GM19351 (cell line): ENCODE data around the gene NSUN3.
"Not testable (repeated sequence)": the region's sequence is repeated elsewhere in the genome, so short reads cannot be mapped to it uniquely, and the experiment has no call there.

Experiments used
- ATAC-seq: cut with Tn5 transposase; IDR thresholded peaks from one replicate; pipeline ENCODE4 v1.9.1; 2021; ENCODE audit warnings: mild to moderate bottlenecking, moderate library complexity; ENCODE audit not compliant: unreplicated experiment

Gene NSUN3

DNA sequence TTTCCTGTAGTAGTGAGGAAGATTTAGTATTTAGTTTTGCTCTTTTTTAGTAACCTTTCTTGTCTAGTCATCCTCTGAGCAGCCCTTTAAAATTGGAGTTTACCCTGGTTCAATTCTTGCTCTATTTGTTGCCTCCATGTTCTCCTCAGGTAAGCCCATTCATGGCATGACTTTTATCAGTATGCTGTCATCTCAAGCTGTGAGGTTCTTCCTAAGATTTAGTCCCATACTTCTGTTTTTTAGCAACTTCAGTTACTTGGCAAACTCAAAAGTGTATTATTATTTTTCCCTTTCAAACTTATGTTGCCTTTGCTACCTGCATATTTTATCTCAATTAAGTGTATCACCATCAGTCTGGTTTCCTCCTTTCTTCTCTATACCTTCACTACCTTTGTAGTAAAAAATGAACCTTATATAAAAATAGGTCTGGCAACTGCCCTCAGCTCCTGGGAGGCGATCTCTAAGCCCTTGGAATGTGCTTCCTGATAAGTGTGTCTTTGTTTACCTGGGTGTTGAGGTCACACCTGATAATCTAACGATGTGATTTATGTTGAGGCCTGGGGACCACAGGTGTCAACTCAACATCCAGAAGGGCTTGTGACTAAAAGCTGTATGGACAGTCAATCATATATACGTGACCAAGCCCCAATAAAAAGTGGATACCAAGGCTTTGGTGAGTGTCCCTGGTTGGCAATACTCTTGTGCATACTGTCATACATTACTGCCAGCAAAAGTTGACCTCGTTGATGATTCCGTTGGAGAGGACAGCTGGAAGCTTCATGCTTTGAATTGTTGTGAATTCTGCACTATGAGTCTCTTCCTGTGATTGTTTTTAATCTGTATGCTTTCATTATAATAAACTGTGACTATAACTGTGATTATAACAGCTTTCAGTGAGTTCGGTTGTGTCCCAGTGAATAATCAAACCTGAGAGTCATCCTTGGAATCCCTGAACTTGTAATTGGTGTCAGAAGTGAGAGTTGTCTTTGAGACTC, 3.9 kb downstream of the NSUN3 start:
- ATAC-seq: no peak

DNA sequence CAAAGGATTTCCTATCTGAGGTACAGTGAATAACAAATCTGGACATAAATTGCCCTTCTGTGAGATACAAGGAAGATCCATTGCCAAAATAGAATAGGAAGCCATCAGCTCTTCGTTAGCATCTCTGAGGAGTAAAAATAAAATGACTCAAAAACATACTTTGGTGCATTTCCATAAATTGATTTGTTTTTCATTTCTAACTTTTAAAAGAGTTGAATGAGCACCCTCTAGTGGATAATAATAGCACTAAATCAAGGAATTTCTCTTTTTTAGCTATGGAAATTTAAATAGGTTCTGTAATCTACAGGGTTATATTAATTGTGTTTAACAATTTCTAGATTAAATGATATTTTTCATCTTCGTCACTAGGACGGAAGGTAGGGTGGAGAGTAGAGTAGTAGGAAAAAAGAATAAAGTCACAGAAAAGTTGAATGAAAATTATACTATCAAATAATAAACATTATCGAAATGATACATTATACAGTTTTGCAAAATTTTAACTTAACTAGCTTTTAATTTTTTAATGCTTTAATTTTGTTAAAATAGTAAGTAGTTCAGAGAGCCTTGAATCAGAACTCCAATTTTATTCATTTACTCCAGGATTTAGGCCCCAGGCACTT, 6.4 kb downstream of the NSUN3 start:
- ATAC-seq: no peak

DNA sequence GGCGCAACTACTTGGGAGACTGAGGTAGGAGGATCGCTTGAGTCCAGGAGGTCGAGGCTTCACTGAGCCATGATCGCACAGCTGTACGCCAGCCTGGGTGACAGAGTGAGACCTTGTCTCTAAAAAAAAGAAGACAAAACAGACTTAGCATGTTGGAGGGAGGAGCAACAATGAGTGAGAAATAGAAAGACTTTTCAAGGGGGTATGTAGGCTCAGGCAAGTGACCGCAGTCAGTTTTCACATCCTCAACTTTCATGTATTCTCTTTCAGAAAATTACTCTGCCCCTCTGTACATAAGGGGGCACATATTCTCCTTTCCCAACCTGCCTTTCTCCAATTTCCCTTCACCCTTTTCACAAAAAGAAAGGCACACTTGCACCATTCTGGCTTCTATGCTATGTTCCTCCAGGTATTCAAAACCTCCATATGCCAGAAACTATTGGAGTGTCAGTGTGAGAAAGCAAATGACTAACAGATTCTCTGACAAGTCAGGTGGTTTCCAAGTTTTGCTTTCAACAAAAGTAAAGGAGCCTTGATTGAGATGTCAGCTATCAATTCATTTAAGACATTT, 7.6 kb downstream of the NSUN3 start:
- peak; percentile 83 for ATAC-seq

DNA sequence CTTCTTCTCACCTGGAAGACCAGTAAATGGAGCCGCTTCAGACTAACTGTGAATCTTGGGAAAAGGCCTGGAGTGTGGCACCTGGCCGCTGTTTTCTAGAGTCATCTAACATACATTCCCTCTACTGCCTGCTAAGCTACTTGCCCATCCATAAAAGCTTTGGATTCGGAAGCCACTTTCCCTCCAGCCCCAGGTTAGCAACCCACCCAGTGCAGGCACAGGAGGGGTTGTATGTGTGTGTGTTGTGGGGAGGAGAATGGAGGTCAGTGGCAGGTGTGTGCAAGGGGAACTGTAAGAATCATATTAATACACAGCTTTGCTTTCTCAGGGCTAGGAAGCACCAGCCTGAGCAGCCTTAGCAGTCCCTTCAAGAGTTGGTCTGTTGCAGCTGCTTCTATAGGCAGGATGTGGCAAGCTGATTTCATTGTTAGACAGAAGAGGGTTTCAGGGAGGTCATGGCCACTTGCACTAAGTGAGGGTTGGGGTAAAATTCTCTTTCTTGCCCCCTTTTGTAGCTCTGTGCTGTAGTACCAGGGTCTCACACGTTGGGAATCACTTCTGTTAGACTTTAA, 8.9 kb downstream of the NSUN3 start:
- peak; percentile 71 for ATAC-seq

DNA sequence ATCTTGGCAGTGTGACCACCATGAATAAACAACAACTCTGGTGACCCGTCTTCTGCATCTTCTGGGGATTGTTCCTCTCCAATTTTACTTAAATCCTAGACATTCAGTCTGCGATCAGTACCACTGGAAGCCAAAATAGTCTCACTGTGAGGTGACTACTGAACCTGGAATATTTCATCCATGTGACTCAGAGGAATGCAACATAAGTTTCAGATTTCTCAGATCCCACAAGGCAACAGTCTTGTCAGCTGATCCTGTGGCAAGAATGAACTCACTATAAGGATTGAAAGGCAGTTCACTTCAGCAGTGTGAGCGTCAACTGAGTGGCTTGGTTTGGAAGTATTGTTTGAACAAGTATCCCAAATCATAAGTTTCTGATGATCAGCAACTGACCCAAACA, 13.2 kb downstream of the NSUN3 start:
- no peak for ATAC-seq

DNA sequence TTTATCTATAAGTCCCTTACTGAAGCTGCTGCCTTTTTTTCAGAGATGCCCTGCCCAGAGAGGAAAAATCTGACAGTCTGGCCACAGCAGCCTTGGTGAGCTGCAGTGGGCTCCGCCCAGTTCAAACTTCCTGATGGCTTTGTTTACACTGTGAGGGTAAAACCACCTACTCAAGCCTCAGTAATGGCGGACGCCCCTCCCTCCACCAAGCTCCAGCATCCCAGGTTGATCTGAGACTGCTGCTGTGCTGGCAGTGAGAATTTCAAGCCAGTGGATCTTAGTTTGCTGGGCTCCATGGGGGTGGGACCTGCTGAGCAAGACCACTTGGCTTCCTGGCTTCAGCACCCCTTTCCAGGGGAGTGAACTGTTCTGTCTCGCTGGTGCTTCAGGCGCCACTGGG, 17.7 kb downstream of the NSUN3 start:
- not testable (repeated sequence) for ATAC-seq

DNA sequence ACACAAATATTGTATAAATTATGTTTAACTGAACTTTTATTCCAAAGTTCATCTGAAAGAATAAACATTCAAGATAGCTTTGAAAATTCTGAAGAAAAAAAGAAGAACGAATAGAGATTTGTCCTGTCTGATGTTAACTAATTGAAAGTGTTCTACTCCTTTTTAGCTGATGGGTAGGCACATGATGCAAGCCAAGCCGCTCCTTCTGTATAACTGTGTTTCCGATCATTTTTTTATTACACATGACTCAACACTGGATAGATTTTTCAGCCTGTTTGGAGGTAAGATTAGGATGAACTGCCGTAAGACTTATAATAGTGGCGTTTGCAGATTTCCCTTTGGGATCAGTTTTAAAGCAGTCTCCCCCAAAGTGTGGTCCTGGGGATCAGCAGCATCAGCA, 19.0 kb downstream of the NSUN3 start:
- no peak for ATAC-seq

DNA sequence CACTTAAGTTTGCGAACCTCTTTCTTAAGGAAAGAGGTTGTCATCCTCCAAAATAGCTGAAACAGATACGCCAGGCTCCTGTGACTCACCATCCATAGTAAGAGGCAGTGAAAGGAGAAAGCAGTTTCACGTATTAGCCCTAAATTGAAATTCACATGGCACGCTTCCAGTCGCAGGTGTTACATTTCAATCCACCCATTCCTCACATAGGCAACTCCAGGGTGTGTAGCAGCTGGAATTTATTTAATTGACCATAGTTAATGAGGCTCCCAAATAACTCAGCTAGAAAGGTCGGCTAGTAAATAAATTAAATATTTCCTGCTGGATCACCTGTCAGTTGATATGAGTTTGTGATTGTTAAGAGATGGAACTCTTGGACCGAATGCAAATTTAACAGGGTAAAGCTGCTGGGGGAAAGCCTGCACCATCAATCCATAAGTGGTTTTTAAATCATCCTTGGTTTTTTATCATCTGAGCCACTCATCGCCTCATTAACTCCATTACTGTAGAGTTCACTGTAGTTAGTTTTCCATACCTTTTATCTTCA, 19.6 kb downstream of the NSUN3 start:
- ATAC-seq: no peak

DNA sequence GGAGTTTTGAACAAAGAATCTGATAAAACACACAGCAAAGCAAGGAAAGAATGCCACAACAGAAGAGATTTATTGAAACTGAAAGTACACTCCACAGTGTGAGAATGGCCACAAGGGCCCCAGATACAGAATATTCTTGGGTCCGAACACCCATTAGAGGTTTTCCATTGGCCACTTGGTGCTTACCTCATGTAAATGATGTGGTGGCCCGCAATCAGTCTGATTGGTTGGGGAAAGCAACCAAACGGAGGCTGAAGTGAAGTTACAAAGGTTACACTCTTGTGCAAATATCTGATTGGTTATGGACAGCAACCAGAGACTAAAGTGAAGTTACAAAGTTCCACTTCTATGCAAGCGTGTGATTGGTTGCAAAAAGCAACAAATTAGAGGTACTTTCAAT, 20.4 kb downstream of the NSUN3 start:
- peak; percentile 74 for ATAC-seq

DNA sequence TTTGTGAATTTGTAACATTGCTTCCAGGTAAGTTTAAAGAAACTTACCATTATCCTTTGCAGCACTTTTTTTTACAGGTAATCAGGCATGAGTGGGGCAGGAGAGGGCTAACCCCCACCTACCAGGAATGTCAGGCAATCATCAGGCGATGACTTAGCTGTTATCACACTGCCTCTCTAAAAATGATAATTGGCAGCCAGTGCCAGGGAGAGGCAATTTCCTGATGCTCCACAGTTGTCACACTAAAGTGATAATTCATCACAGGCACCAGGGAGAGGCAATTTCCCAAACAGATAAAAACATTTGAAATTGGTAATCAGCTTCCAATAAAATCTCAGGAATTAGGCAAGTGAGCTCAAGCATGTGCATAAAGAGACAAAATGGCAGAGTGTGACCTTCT, 26.3 kb downstream of the NSUN3 start:
- ATAC-seq: no peak

DNA sequence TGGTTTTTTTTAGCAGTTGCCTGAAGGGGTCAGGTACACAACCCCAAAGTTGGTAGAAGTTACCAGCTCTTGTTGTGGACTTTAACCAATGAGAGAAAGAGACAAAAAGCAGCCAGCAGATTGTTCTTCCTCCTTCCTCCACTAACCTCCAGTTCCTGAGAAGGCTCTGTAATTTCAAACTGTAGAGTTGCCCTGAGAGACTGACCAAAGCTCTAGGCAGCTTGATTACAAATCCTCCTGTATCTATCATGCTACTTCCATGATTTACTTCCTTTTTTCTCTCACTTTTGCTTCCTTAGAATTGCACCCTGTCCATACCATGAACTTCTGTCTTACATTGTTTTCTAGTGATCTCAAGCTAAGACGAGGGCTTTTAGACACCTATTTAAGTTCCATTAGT, 29.2 kb downstream of the NSUN3 start:
- no peak for ATAC-seq

DNA sequence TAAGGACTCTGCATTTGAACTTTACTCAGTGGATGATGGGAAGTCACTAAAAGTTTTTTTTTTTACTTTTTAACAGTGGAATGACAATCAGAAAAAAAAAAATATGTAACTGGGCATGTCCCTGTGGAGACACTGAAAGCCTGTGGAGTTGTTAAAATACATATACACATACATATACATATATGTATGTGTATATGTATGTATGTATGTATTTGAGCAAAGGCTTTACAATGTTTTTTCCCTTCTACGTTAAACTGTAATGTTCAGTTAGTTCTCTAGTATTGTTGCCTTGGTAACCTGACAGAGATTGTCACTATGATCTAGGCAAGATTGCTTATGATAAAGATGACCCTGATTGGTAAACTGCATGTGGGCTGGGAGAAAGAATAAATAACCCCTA, 30.3 kb downstream of the NSUN3 start:
- ATAC-seq: no peak

DNA sequence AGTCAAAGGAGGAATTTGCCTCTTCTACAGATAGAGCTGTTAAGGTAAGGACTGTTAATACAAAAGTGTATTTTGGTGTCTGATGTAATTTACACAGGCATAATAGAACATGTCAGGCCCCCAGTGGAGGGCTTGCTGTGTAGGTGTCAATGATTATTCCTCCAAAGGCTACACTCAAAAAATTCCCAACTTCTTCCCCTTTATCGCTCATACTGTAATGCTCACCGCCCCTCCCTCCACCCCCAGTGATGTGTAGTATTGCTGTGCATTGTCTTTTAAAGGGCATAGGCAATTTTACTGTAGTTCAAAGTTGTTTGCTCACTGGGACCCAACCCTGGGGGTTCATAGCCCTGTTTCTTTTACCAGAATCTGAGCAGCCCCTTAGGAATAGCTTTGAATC, 32.2 kb downstream of the NSUN3 start:
- ATAC-seq: no peak

DNA sequence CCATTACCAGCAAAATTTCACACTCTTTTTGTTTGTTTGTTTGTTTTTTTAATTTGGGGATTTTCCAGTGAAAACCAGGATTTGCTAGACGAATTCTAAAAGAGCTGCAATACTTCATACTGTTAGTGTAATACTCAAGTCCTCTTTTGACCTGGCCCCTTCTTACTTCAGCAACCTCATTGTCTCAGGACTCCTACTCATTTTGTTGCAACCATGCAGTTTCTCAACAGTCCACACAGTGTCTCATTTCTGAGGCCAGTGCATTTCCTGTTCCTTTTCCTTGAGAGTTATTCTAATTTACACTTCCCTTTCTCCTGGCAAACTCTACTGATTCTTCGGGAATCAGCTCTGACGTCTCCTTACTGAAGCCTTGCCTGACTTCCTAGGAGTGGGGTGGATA, 35.6 kb downstream of the NSUN3 start:
- ATAC-seq: peak; percentile 43

DNA sequence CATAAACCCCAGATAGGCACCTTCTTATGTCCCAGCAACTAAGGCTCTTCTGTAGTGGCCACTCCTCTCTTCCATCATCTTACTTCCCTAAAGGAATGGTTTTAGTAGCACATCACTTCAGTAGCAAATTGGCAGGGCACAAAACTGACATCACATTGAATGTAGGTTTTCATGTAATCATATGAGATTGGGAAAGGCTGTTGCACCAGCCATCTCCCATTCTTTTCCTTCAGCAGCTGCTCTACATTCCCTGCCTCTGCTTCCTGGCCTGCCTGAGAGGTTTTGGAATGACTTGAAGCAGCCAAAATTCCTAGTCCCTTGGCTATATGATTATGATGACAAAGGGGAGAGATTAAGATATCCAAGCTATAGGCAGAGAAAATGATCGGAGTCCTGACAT, 36.5 kb downstream of the NSUN3 start:
- ATAC-seq: no peak

DNA sequence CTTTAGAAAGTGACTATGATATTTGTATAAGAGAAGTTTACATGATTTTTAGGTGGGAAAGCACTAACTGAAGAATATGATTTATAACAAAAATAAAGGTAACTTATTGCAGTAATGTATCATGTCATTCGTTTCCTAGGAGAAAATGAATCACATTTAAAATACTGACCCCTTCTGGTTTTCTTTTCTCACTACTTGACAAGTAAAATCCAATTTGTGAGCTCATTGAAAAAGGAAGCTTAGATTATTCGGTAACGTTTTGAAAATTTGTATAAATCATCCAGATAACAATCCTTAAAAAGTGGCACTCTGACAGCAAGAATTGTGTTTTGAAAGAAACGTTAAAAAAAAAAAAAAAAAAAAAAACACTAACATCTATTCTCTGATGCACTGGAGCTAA, 39.0 kb downstream of the NSUN3 start:
- ATAC-seq: peak; percentile 57

DNA sequence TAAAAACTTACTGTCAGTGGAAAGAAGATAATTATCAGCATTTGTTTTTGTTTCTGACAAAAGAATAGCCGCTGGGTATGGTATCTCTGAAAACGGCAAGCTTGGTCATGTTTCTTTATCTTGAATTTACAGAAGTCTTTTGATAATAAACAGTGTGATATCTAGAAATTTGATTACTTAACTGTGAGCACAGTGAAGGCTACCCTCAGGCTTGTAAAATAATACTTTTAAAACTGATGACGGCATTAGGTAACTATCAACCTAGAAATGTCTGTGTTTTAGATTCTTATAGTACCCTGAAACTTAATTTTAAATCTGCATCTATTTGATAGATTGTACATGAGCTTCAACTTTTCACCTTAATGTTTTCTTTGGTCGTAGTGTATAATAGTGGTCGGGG, 43.4 kb downstream of the NSUN3 start:
- no peak for ATAC-seq

DNA sequence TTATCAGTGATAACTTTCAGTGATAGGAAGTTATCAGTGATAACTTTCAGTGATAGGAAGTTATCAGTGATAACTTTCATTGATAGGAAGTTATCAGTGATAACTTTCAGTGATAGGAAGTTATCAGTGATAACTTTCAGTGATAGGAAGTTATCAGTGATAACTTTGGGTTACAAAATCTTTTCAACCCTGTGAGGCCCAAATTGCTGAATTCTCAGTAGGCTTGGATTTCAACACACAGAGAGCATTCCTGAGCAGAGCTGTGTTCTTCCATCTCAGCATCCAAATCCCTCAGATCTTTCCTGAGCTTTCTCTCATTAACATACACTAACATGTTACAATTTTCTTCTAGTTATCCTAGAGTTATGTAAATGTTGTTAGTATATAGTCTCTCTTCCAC, 47.4 kb downstream of the NSUN3 start:
- not testable (repeated sequence) for ATAC-seq

DNA sequence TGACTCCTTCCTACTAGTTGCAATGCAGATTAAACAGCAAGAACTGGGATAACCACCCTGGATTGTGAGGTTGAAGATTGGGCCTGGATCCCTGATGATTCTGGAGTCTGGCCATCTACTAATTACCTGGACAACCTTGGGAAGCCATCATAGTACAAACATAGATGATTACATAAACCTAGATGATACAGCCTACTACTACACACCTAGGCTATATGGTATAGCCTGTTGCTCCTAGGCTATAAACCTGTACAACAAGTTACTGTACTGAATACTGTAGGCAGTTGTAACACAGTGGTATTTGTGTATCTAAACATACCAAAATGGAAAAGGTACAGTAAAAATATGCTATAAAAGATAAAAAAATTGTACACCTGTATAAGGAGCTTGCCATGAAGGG, 48.0 kb downstream of the NSUN3 start:
- ATAC-seq: no peak

DNA sequence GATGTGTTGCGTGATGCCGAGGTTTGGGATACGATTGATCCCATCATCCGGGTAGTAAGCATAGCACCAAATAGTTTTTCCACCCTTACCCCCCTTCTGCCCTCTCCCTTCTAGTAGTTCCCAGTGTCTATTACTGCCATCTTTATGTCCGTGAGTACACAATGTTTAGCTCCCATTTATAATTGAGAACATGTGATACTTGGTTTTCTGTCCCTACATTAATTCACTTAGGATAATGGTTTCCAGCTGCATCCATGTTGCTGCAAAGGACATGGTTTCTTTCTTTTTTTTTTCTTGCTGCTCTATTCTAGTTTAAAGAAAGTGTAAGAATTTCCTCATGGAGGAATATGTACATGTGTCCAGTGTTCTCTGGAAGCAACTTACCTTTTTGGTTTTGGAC, 51.8 kb downstream of the NSUN3 start:
- ATAC-seq: no peak

DNA sequence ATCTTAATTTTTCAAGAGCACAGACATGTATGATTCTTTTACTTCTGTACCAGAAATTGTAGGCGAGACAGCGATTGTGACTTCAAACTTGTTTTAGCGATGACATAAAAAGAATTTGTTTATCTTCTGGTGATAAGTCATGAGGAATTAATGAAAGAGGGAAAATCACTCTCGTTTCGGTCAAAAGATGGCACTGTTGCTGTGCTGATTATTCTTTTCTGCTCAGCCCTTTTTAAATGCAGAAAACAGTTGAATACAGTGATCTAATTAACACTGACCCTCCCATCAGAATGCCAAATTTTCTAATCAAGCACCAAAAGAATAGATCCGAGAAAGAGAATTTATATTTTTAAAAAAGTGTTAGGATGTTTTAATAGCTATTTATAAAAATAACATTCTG, 52.6 kb downstream of the NSUN3 start:
- no peak for ATAC-seq
